Prostate gland (tissue), 2 donors: Measurements from ENCODE around the gene PCCB. TPM values are rescaled to one million over a fixed set of nuclear protein-coding genes. Genes with fewer than 3 reads are reported as not detected.

Source experiments
- DNase-seq: peaks from one replicate; pipeline ENCODE4 v3.0.0-alpha.2; 2019; ENCODE audit warnings: low spot score
- H3K27ac ChIP-seq, 2 donors: fragments of 200-600 bp; sonication (generic); 2 replicates each; pipeline ENCODE4 v1.5.1; 2017 to 2019
- H3K27me3 ChIP-seq: fragments of 200-600 bp; sonication (generic); replicated peaks from 2 replicates; pipeline ENCODE4 v1.5.1; 2019; ENCODE audit not compliant: insufficient read depth
- H3K36me3 ChIP-seq, 2 donors: fragments of 200-600 bp; sonication (generic); 1 replicate in 1 of 2; 2 replicates in 1 of 2; pipeline versions ENCODE4 v1.5.1 to v1.8.1; 2017 to 2019
- H3K4me1 ChIP-seq: fragments of 200-600 bp; sonication (generic); replicated peaks from 2 replicates; pipeline ENCODE4 v1.5.1; 2019
- H3K4me3 ChIP-seq, 2 donors: fragments of 200-600 bp; sonication (generic); 2 replicates each; pipeline ENCODE4 v1.5.1; 2017 to 2019
- H3K9me3 ChIP-seq: fragments of 200-600 bp; sonication (generic); 2 replicates; pipeline ENCODE4 v1.5.1; 2017
- POLR2A ChIP-seq: fragments of 450-650 bp; IDR thresholded peaks from one replicate; pipeline ENCODE4 v1.6.1; 2016; ENCODE audit warnings: antibody characterized with exemption, mild to moderate bottlenecking
- POLR2AphosphoS5 ChIP-seq: sonication (generic); formaldehyde crosslinking; IDR thresholded peaks from one replicate; pipeline ENCODE4 v1.6.1; 2017; ENCODE audit warnings: antibody characterized with exemption
- WGBS: methylation state at CpG from one replicate; pipeline ENCODE4 v1.1.5; 2018; 5-methylcytosine and 5-hydroxymethylcytosine counted together
- intact Hi-C: fragments of 100-400 bp; cut with DNase I; formaldehyde crosslinking; loops from one replicate; pipeline ENCODE4 v1.14.2; 2022
- total RNA-seq, 2 donors: library from RNA; depleted of rRNA; stranded (reverse); fragments of >200 nt; gene quantifications; one replicate each; pipeline ENCODE4 v1.1.0, GENCODE V29; 2016
- TF ChIP-seq, protein P1 (sequence below), 4 experiments: fragments of 200-600 bp in 2 of 4; fragments of 450-650 bp in 2 of 4; sonication (generic) in 2 of 4; IDR thresholded peaks; 1 replicate in 3 of 4; 2 replicates in 1 of 4; pipeline ENCODE4 v1.5.1; 2016 to 2019; ENCODE audit warnings: antibody characterized with exemption in 4 of 4, mild to moderate bottlenecking in 2 of 4, moderate library complexity in 2 of 4

PCCB gene
- total RNA-seq, 2 donors from 2014 or later: 60.9 to 70.3 TPM

DNA sequence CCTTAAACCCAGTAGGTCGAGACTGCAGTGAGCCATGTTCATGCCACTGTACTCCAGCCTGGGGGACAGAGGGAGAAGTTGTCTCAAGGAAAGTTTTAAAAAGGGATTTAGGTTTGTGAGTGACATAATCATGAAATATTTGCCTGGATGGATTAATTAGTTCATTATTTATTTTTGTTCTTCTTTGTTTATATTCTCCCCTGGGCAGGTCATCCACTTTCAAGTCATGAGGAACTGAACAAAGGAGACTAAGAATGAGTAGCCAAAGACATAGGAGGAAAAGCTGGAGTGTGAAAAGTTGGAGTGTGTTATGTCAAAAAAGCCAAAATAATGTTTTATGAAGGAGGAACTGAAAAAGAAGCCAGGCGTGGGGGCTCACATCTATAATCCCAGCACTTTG lies 17.7 kb upstream of the PCCB start:
- WGBS: 79% methylated on average over 2 of the region's 2 CpGs
- no peaks in the 10 kb centered on the region for H3K4me1 ChIP-seq
- no peaks in the 10 kb centered on the region for H3K9me3 ChIP-seq
- H3K4me3 ChIP-seq: no peak overlapping the region
- no peaks in the 10 kb centered on the region for H3K27me3 ChIP-seq
- H3K27ac ChIP-seq: no peak overlapping the region
- no peaks in the 10 kb centered on the region for H3K36me3 ChIP-seq
- TF ChIP-seq POLR2AphosphoS5: no peak
- no peak for DNase-seq
- intact Hi-C loops: no loop called here

DNA sequence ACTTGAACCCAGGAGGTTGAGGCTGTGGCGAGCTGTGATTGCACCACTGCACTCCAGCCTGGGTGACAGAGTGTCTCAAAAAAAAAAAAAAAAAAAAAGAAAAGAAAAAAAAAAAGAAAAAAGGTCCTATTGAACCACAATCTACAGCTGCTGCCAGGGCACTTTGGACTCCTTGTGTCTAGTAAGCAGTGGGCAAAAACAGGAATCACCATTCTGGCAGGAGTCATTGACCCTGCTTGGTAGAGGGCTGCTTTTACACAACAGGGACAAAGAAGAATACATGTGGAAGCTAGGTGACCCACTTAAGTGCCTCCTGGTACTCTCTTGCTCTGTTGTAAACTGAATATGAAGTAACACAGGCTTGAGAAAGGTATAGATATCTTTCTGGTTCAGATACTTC lies 14.6 kb upstream of the PCCB start:
- no peak overlapping the region for H3K27ac ChIP-seq
- no peaks in the 10 kb centered on the region for H3K27me3 ChIP-seq
- H3K9me3 ChIP-seq: no peaks in the 10 kb centered on the region
- TF ChIP-seq POLR2A (no peak), POLR2AphosphoS5 (no peak)
- TF ChIP-seq, protein P1, sequence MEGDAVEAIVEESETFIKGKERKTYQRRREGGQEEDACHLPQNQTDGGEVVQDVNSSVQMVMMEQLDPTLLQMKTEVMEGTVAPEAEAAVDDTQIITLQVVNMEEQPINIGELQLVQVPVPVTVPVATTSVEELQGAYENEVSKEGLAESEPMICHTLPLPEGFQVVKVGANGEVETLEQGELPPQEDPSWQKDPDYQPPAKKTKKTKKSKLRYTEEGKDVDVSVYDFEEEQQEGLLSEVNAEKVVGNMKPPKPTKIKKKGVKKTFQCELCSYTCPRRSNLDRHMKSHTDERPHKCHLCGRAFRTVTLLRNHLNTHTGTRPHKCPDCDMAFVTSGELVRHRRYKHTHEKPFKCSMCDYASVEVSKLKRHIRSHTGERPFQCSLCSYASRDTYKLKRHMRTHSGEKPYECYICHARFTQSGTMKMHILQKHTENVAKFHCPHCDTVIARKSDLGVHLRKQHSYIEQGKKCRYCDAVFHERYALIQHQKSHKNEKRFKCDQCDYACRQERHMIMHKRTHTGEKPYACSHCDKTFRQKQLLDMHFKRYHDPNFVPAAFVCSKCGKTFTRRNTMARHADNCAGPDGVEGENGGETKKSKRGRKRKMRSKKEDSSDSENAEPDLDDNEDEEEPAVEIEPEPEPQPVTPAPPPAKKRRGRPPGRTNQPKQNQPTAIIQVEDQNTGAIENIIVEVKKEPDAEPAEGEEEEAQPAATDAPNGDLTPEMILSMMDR (IDR thresholded peaks at IDR 0.05): no peak
- no peaks in the 10 kb centered on the region for H3K4me1 ChIP-seq
- no peaks in the 10 kb centered on the region for H3K36me3 ChIP-seq
- intact Hi-C loops: no loop called here
- no peak for DNase-seq
- H3K4me3 ChIP-seq: no peak overlapping the region
- WGBS: 88% methylated on average over 1 of the region's 1 CpG

DNA sequence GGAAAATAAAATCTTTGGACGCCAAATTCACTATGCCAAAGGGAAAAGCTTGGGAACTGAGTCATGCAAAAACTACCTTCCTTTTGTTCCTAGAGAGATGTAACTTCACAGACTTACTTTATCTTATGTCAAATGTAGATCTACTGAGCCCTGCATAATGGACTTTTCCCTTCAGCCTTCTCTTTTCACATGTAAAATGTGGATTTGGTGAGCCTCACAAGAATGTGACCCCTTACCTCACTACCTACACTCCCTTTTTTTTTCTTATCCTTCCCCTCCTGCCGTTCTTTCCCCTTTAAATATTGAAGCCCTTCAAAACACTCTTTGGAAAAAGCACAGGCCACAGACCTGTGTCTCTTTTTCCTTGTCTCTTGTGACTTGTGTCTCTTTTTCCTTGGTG lies 14.0 kb upstream of the PCCB start:
- intact Hi-C loops: no loop called here
- no peaks in the 10 kb centered on the region for H3K9me3 ChIP-seq
- H3K27me3 ChIP-seq: no peaks in the 10 kb centered on the region
- TF ChIP-seq POLR2A: no peak
- TF ChIP-seq POLR2AphosphoS5: no peak
- TF ChIP-seq, protein P1 (IDR thresholded peaks at IDR 0.05): no peak
- H3K4me1 ChIP-seq: no peaks in the 10 kb centered on the region
- H3K27ac ChIP-seq: no peak overlapping the region
- no peaks in the 10 kb centered on the region for H3K36me3 ChIP-seq
- WGBS: 89% methylated on average over 2 of the region's 2 CpGs
- no peak for DNase-seq
- no peak overlapping the region for H3K4me3 ChIP-seq

DNA sequence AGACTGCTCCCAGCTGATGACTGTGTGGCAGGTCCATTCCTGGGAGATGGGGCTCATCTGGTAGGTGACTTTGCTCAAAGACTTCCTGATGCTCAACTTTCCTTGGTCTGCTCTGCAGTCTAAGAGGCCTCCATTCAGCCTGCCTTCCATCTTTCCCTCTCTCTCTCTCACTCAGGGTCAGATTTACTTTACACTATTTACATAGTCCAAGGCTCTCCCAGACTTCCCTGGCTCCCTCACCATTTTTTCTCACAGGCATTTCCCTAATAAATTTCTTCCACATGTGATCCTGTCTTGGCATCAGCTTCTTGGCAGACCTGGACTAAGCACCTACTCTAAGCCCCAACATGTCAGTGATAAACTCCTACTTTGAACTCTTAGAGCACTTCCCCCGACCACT lies 13.0 kb upstream of the PCCB start:
- Histone ChIP-seq H3K4me3 (no peak overlapping the region), H3K27me3 (no peaks in the 10 kb centered on the region), H3K36me3 (no peaks in the 10 kb centered on the region), H3K4me1 (no peaks in the 10 kb centered on the region), H3K9me3 (no peaks in the 10 kb centered on the region), H3K27ac (no peak overlapping the region)
- TF ChIP-seq, protein P1 (IDR thresholded peaks at IDR 0.05): no peak
- no peak for TF ChIP-seq POLR2AphosphoS5
- TF ChIP-seq POLR2A: no peak
- intact Hi-C loops: no loop called here
- DNase-seq: no peak
- WGBS: 53% methylated on average over 1 of the region's 1 CpG

DNA sequence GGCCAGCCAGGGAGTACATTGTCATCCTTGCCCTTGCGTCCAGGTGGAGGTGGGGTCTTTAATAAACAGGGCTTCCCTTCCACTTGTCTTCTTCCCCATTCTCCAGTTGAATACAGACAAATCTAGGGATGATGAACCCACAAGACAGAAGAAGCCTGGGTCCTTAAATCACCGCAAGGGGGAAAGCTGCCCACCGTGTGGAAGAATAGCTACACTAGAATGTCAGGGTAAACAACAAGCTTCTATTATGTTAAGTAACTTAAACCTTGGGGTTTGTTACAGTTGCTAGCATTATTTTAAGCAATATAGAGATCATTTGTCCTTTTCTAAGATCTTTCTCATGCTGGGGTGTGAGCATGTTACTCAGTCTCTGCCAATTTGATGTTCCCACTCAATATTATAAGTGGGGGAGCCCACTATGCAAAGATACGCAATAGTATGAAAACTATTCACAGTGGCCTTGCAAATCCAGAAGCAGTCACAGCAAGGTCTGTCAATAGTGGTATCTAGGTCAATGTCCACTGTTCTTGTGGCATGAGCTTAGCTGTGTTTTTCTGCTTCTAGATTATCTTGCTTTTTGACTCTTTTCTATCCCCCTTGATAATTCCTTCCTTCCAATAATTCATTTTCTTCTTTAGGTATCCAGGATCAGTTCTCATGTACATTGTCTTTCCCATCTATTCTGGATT lies 12.0 kb upstream of the PCCB start:
- no peak overlapping the region for H3K4me3 ChIP-seq
- H3K36me3 ChIP-seq: no peaks in the 10 kb centered on the region
- H3K27me3 ChIP-seq: no peaks in the 10 kb centered on the region
- 91% methylated on average over 4 of the region's 4 CpGs for WGBS
- H3K27ac ChIP-seq: no peak overlapping the region
- no peak for DNase-seq
- no peaks in the 10 kb centered on the region for H3K9me3 ChIP-seq
- no peaks in the 10 kb centered on the region for H3K4me1 ChIP-seq
- TF ChIP-seq, protein P1 (IDR thresholded peaks at IDR 0.05): no peak
- TF ChIP-seq POLR2AphosphoS5 (no peak), POLR2A (no peak)
- intact Hi-C loops: no loop called here
